Activated CD4-positive, alpha-beta T cell treated with anti-CD3 and anti-CD28 coated beads for 24 hours (primary cell): ENCODE results near the gene CSH1.
A peak's percentile ranks its signal among the peaks of the same experiment; 100 is the strongest.
"Not testable (repeated sequence)": the region's sequence is repeated elsewhere in the genome, so short reads cannot be mapped to it uniquely, and the experiment has no call there.

Experiments
- DNase-seq, 2 donors: peaks; one replicate each; pipeline ENCODE4 v3.0.0-alpha.2; 2020; ENCODE audit warnings: low read depth in 2 of 2

CSH1 gene

GRCh38 chr17:63904796-63905195, 8.4 kb upstream of the CSH1 start:
- DNase-seq, result not testable (repeated sequence)

DNA sequence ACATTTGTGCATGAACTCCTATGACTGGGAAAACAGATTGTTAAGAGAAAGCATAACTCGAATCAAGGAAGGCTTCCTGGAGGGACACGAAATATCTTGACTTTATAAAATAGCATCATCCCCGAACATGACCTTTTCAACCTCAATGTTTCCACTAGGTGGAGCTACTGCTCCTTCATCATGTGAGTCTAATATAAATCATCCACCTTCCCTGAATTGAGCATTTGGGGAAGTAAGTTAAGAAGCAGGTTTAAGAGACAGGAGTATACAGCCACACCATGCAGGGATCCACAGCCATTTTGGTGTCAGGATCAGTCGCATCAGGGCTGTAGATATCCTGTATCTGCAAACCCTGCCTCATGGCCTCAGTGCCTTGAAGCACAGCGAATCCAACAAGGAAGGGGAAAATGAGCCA, 7.4 kb upstream of the CSH1 start:
- peak in 1 of 2 donors; percentile 29 for DNase-seq

DNA sequence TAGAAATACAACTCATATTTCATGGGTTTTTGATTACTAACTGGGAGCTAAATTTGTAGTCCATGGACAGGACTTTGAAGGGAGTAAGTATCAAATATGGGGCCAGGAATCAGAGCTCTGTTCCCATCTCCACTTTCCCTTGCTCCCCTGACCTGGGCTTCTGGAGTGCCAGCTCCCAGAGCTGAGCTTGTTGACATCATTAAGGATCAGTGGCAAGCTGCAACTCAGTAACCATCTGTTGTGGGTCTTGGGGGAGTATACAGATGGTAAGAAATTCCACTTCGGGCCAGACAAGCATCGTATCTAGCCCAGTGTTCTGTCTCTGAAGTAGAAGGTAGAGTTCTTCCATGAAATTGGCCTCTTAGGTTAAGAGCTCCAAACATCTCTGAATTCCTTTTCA, 5.6 kb upstream of the CSH1 start:
- DNase-seq, result not testable (repeated sequence)

DNA sequence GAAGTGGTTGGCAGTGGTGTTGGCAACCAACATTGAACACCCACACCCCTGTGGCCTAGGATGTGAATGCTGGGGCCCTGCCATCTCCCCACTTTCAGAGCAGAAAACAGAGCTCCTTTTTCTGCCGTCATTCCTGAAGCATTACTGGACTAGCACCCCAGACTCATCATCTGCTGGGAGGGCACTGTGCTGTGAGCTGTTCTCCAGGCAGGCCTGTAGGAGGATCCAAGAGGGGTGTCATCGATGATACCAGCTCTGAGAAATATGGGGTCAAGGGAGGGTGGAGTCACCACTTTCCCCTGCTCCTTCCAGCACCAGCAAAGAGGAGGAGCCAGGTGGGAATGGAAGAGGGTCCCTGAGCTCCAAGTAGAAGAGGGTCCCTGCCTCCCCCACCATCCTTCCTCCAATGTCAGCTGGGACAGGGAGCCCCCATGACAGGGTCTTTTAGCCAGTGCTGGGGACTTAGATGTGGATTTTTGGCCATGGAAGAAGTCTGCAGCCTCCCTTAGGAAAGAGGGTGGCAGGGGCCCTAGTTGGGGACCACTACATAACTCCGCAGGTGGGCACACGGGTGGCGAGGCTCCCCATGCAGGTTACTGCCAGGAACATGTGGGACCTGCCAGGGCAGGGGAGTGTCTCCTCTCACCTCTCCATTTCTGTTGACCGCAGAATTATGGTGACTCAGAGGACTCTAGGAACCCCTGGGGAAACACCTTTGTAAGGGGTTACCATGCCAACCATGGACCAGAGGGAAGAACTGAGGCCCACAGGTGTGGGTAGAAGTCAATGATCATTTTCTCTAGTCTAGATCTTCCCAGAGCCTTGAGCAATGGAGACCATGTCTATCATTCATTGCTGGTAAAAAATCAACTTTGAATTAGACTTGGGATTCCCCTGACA, 2.8 kb upstream of the CSH1 start:
- DNase-seq, result not testable (repeated sequence)

DNA sequence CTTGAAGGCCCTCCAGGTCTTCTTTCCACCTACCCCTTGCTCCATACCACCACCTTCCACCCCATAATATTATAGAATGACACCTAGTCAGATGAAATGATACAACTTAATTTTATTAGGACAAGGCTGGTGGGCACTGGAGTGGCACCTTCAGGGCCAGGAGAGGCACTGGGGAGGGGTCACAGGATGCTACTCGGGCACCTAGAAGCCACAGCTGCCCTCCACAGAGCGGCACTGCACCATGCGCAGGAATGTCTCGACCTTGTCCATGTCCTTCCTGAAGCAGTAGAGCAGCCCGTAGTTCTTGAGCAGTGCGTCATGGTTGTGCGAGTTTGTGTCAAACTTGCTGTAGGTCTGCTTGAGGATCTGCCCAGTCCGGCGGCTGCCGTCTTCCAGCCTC, 1.6 kb downstream of the CSH1 start:
- DNase-seq, result not testable (repeated sequence)

DNA sequence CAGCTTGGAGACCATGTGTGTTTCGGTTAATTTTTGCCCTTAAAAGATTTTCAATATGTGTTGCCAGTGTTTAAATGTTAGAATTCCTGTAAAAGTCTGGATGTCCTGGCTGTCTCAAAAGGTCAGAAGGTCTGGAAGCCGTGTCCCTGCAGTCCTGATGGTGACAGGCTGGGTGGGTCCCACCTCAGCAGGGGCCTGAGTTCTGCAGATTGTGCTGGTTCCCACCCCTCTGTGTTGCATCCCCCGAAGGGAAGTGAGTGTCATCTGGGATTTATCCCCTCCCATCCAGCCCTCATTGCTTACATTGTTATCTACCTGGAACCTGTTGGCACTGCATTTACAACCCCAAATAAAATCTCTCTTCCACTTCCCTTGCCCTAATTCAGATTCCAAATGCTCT, 2.4 kb downstream of the CSH1 start:
- not testable (repeated sequence) for DNase-seq

- not testable (repeated sequence) for DNase-seq
These were observed 3.9 kb downstream of the CSH1 start for GRCh38 chr17:63892316-63893037.

- DNase-seq, result not testable (repeated sequence)
These were observed 7.1 kb downstream of the CSH1 start for GRCh38 chr17:63889026-63889848.

DNA sequence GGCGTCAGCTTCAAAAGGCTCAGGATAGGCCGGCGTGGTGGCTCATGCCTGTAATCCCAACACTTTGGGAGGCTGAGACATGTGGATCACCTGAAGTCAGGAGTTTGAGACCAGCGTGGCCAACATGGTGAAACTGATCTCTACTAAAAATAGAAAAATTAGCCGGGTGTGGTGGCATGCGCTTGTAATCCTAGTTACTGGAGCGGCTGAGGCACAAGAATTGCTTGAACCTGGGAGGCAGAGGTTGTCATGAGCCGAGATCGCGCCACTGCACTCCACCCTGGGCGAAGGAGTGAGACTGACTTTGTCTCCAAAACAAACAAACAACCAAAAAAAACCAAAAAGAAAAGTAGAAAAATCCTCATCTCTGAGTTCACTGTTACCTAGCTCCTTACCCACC, 11.3 kb downstream of the CSH1 start:
- DNase-seq, result not testable (repeated sequence)

DNA sequence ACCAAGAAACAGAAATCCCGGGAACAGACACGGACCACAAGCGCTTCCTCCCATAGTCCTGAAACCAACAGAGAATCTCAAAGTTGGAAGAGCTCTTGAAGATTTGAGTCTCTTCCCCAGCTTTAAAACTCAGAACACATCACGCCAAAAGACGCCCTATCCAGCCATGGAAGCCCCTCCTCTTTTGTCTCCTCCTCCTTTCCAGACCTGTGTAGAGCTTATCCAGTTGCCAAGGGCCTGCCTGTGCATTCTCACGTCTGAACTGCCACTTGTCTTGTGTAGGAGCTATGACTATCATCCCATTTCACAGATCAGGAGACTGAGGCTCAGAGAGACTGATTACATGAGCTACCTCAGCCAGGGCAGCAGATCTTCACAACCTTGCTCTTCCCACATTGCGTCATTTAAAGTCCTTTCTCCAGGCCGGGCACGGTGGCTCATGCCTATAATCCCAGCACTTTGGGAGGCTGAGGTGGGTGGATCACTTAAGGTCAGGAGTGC, 13.7 kb downstream of the CSH1 start:
- not testable (repeated sequence) for DNase-seq

DNA sequence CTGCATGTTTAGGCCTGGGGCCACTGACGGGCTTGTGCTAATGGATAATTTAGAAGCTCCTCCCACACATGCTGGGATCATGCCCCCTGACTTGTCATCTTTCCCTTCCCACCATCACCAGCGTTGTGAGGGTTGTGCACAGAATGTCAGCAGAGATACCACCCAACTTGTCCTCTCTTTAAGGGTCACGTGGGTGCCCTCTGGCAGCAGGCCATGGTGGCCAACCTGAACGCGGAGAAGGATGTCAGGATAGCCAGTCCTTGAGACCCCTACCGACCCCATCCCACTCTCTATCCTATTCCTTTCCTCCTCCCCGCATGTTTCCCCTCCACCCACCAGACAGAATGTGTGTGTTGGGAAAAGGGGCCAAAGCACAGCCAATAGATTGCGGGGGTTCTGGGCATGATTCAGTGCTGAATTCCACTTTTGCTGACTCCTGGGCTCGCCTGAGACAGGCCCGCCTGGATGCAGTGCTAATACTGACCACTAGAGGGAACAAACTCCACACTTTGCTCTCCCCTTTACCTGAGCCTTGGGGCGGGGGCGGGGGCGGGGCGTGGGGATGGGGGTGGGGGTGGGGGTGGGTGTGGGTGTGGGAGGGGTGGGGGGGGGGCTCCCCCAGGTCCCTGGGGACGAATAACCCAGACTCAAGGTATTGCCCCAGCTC, 14.3 kb downstream of the CSH1 start, which contains the start of gene GH2:
Gene GH2 (minus strand): TSS at position 10 of the 667 bp plus-strand sequence. CDS start 143 bp downstream, outside the sequence.
- DNase-seq, result peak; percentile 46 to 50

DNA sequence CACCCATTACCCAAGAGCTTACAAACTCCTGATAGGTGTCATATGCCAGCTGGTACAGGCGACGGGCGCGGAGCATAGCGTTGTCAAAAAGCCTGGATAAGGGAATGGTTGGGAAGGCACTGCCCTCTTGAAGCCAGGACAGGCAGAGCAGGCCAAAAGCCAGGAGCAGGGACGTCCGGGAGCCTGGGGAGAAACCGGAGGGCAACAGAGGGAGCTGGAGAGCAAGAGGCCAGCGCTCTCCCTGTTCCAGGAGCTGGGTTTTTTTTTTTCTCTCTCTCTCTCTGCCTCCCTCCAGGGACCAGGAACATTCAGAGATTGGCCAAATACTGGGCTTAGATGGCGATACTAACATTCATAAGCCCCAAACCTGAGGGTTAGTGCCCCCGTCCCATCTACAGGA, 15.0 kb downstream of the CSH1 start:
- DNase-seq, result not testable (repeated sequence)

- no peak for DNase-seq
These were observed 15.7 kb downstream of the CSH1 start for GRCh38 chr17:63880706-63881105.

DNA sequence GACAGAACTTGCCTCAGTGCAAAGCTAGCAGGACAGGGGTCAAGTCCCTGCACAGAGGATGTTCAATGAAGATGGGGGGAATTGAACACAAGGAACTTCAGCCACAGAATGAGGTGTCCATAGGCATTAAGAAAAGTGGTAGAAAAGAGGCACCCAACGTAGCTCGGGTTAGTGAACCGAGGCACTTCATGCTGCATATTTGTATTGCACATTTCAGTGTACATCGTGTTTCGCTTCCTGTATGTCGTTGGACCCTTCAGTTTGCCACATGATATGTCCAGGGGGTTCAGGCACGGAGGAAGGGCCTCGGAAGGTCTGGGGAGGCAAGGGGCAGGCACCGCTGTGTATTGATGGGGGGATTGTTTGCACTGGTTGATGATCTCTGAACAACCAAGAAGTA, 18.0 kb downstream of the CSH1 start:
- DNase-seq, result not testable (repeated sequence)

DNA sequence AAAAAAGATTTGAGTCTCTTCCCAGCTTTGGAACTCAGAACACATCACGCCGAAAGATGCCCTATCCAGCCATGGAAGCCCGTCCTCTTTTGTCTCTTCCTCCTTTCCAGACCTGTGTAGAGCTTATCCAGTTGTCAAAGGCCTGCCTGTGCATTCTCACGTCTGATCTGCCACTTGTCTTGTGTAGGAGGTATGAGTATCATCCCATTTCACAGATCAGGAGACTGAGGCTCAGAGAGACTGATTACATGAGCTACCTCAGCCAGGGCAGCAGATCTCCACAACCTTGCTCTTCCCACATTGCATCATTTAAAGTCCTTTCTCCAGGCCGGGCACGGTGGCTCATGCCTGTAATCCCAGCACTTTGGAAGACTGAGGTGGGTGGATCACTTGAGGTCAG, 21.7 kb downstream of the CSH1 start:
- not testable (repeated sequence) for DNase-seq

- not testable (repeated sequence) for DNase-seq
These were observed 22.2 kb downstream of the CSH1 start for GRCh38 chr17:63874061-63874626.

DNA sequence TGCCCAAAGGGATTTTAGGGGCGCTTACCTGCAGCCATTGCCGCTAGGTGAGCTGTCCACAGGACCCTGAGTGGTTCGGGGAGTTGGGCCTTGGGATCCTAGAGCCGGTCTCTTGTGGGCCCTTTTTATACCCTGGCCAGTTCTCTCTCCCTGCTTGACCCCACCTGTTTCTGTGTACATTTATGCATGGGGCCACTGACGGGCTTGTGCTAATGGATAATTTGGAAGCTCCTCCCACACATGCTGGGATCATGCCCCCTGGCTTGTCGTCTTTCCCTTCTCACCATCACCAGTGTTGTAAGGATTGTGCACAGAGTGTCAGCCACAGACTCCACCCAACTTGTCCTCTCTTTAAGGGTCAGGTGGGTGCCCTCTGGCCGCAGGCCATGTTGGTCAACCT, 22.8 kb downstream of the CSH1 start, which contains the start of gene CSH2:
Gene CSH2 (minus strand): TSS at position 101 of the 400 bp plus-strand sequence. CDS start 63 bp downstream, at position 38.
- DNase-seq, result not testable (repeated sequence)

- not testable (repeated sequence) for DNase-seq
These were observed 24.6 kb downstream of the CSH1 start for GRCh38 chr17:63871646-63872365.

GRCh38 chr17:63870292-63870665, 26.1 kb downstream of the CSH1 start:
- not testable (repeated sequence) for DNase-seq
